Esophagus (tissue), 2 donors: ENCODE data around the gene AHNAK2. TPM values are rescaled to one million over a fixed set of nuclear protein-coding genes. Genes with fewer than 3 reads are reported as not detected.

Source experiments
- H3K27ac ChIP-seq, 2 donors: one replicate each; pipeline ENCODE4 v1.5.1; 2013; ENCODE audit warnings: low read depth in 2 of 2, mild to moderate bottlenecking in 2 of 2, inconsistent platforms in 1 of 2, low read length in 1 of 2, moderate library complexity in 1 of 2
- H3K27me3 ChIP-seq, 2 donors: one replicate each; pipeline ENCODE4 v1.6.1; 2013; ENCODE audit warnings: low read length in 2 of 2, control low read depth in 1 of 2, mild to moderate bottlenecking in 1 of 2; ENCODE audit not compliant: insufficient read depth in 2 of 2, control insufficient read depth in 1 of 2
- H3K36me3 ChIP-seq, 2 donors: one replicate each; pipeline ENCODE4 v1.6.1; 2013; ENCODE audit warnings: low read length in 1 of 2; ENCODE audit not compliant: control insufficient read depth in 2 of 2, insufficient read depth in 2 of 2
- H3K4me1 ChIP-seq, 2 donors: one replicate each; pipeline ENCODE4 v1.6.1; 2013; ENCODE audit warnings: low read length in 1 of 2; ENCODE audit not compliant: control insufficient read depth in 2 of 2, insufficient read depth in 2 of 2
- H3K4me3 ChIP-seq, 2 donors: one replicate each; pipeline ENCODE4 v1.5.1; 2013; ENCODE audit warnings: low read length in 2 of 2, mild to moderate bottlenecking in 2 of 2, low read depth in 1 of 2, moderate library complexity in 1 of 2
- H3K9me3 ChIP-seq, 2 donors: one replicate each; pipeline ENCODE4 v1.6.1; 2013; ENCODE audit warnings: mild to moderate bottlenecking in 2 of 2, low read depth in 1 of 2, low read length in 1 of 2, moderate library complexity in 1 of 2; ENCODE audit not compliant: control insufficient read depth in 2 of 2, insufficient read depth in 1 of 2
- WGBS, 2 donors: extraction: QIAGEN DNeasy Blood & Tissue Kit; methylation state at CpG; one replicate each; pipeline ENCODE4 v1.1.7; 2013; 5-methylcytosine and 5-hydroxymethylcytosine counted together
- polyA plus RNA-seq, 2 donors: library from polyadenylated mRNA; stranded (reverse); fragments of 200-250 nt; gene quantifications; one replicate each; pipeline ENCODE4 v1.2.3, GENCODE V29; 2013
- donor health status: healthy with polysubstance abuse.
- donor health status: Bipolar disorder and iron deficiency.

The AHNAK2 gene
- polyA plus RNA-seq, 2 donors, result 67.4 to 104 TPM

GRCh38 chr14:105005329-105005928, 27.3 kb upstream of the AHNAK2 start:
- H3K4me1 ChIP-seq, result peaks cover 0 to 9% of the 10 kb centered on the region in 2 donors
- no peaks in the 10 kb centered on the region for H3K27me3 ChIP-seq
- WGBS, 2 donors, result 85 to 86% methylated on average over 18 to 20 of the region's 20 CpGs
- no peaks in the 10 kb centered on the region for H3K9me3 ChIP-seq
- H3K36me3 ChIP-seq, result peaks cover 5 to 18% of the 10 kb centered on the region in 2 donors
- no peak overlapping the region for H3K27ac ChIP-seq
- H3K4me3 ChIP-seq, result no peak overlapping the region

GRCh38 chr14:104999361-104999760, 21.2 kb upstream of the AHNAK2 start:
- 88 to 90% methylated on average over 3 of the region's 3 CpGs for WGBS, 2 donors
- Histone ChIP-seq H3K4me1 (peaks cover 0 to 6% of the 10 kb centered on the region in 2 donors), H3K27ac (no peak overlapping the region), H3K4me3 (no peak overlapping the region), H3K36me3 (peaks cover 8 to 12% of the 10 kb centered on the region in 2 donors), H3K9me3 (peaks cover 0 to 3% of the 10 kb centered on the region in 2 donors), H3K27me3 (no peaks in the 10 kb centered on the region)

- Histone ChIP-seq H3K36me3 (peaks cover 8 to 13% of the 10 kb centered on the region in 2 donors), H3K4me3 (no peak overlapping the region), H3K4me1 (peaks cover 0 to 6% of the 10 kb centered on the region in 2 donors), H3K27me3 (no peaks in the 10 kb centered on the region), H3K9me3 (peaks cover 0 to 3% of the 10 kb centered on the region in 2 donors), H3K27ac (no peak overlapping the region)
- WGBS, 2 donors, result 59 to 73% methylated on average over 5 of the region's 5 CpGs
Measured at GRCh38 chr14:104998801-104999200, 20.6 kb upstream of the AHNAK2 start.

- peaks cover 0 to 6% of the 10 kb centered on the region in 2 donors for H3K4me1 ChIP-seq
- no peak overlapping the region for H3K4me3 ChIP-seq
- peaks cover 8 to 27% of the 10 kb centered on the region in 2 donors for H3K36me3 ChIP-seq
- no peaks in the 10 kb centered on the region for H3K27me3 ChIP-seq
- H3K27ac ChIP-seq, result no peak overlapping the region
- WGBS, 2 donors, result 92 to 93% methylated on average over 13 of the region's 13 CpGs
- H3K9me3 ChIP-seq, result peaks cover 0 to 3% of the 10 kb centered on the region in 2 donors
Measured at GRCh38 chr14:104996483-104996882, 18.3 kb upstream of the AHNAK2 start.

GRCh38 chr14:104996032-104996431, 17.9 kb upstream of the AHNAK2 start:
- Histone ChIP-seq H3K27ac (no peak overlapping the region), H3K4me1 (peaks cover 0 to 6% of the 10 kb centered on the region in 2 donors), H3K27me3 (no peaks in the 10 kb centered on the region), H3K9me3 (peaks cover 0 to 3% of the 10 kb centered on the region in 2 donors), H3K4me3 (no peak overlapping the region), H3K36me3 (peaks cover 8 to 27% of the 10 kb centered on the region in 2 donors)
- 93 to 94% methylated on average over 5 of the region's 5 CpGs for WGBS, 2 donors

GRCh38 chr14:104994978-104995377, 16.8 kb upstream of the AHNAK2 start:
- Histone ChIP-seq H3K36me3 (peaks cover 8 to 28% of the 10 kb centered on the region in 2 donors), H3K9me3 (peaks cover 0 to 3% of the 10 kb centered on the region in 2 donors), H3K27ac (no peak overlapping the region)

GRCh38 chr14:104993808-104994591, 15.8 kb upstream of the AHNAK2 start:
- Histone ChIP-seq H3K4me3 (no peak overlapping the region), H3K4me1 (peaks cover 0 to 4% of the 10 kb centered on the region in 2 donors), H3K27ac (no peak overlapping the region), H3K27me3 (no peaks in the 10 kb centered on the region), H3K36me3 (peaks cover 8 to 33% of the 10 kb centered on the region in 2 donors), H3K9me3 (no peaks in the 10 kb centered on the region)
- 85% methylated on average over 22 of the region's 22 CpGs for WGBS, 2 donors

More at GRCh38 chr14:104994978-104995377, 16.8 kb upstream of the AHNAK2 start:
- Histone ChIP-seq H3K4me3 (no peak overlapping the region), H3K27me3 (no peaks in the 10 kb centered on the region), H3K4me1 (peaks cover 0 to 6% of the 10 kb centered on the region in 2 donors)
- 79 to 90% methylated on average over 6 of the region's 6 CpGs for WGBS, 2 donors

GRCh38 chr14:104993306-104993705, 15.1 kb upstream of the AHNAK2 start:
- 92 to 95% methylated on average over 12 of the region's 12 CpGs for WGBS, 2 donors
- no peak overlapping the region for H3K27ac ChIP-seq
- H3K27me3 ChIP-seq, result no peaks in the 10 kb centered on the region
- H3K36me3 ChIP-seq, result peaks cover 8 to 33% of the 10 kb centered on the region in 2 donors
- H3K4me1 ChIP-seq, result no peaks in the 10 kb centered on the region
- H3K9me3 ChIP-seq, result no peaks in the 10 kb centered on the region
- no peak overlapping the region for H3K4me3 ChIP-seq

- no peak overlapping the region for H3K27ac ChIP-seq
- H3K4me3 ChIP-seq, result no peak overlapping the region
- H3K27me3 ChIP-seq, result no peaks in the 10 kb centered on the region
- no peaks in the 10 kb centered on the region for H3K4me1 ChIP-seq
- peaks cover 8 to 33% of the 10 kb centered on the region in 2 donors for H3K36me3 ChIP-seq
- no peaks in the 10 kb centered on the region for H3K9me3 ChIP-seq
- 94 to 96% methylated on average over 11 of the region's 11 CpGs for WGBS, 2 donors
Measured at GRCh38 chr14:104992501-104992900, 14.3 kb upstream of the AHNAK2 start.
